Colon (tissue), 2 donors: ENCODE data around the gene CHID1.

Experiments
- FAIRE-seq: peaks from 2 replicates; lab custom pipeline; 2012; peaks lifted over from hg19 to GRCh38; lab: Jason Lieb, UNC
- donor health status: control.
- donor health status: control.

CHID1 gene

GRCh38 chr11:848380-848931 is 62.2 kb downstream of the CHID1 start:
- FAIRE-seq: no peak

GRCh38 chr11:847876-848275 is 62.7 kb downstream of the CHID1 start:
- no peak for FAIRE-seq

GRCh38 chr11:846496-847098 is 64.0 kb downstream of the CHID1 start:
- FAIRE-seq: no peak

- FAIRE-seq: no peak
Observed at GRCh38 chr11:845872-846495, 64.6 kb downstream of the CHID1 start.

- FAIRE-seq: no peak
Observed at GRCh38 chr11:844693-845644, 65.6 kb downstream of the CHID1 start.

- no peak for FAIRE-seq
Observed at GRCh38 chr11:843818-844692, 66.6 kb downstream of the CHID1 start.

GRCh38 chr11:843086-843734 is 67.4 kb downstream of the CHID1 start:
- no peak for FAIRE-seq

- no peak for FAIRE-seq
Observed at GRCh38 chr11:842370-843002, 68.1 kb downstream of the CHID1 start, which contains the start of the genes POLR2L and TSPAN4. TSS of gene POLR2L (minus strand) at chr11:842529. CDS start at chr11:842508, 21 bp downstream. TSS of gene TSPAN4 (plus strand) at chr11:842852. CDS start at chr11:850305, 7,453 bp downstream.

- FAIRE-seq: no peak
Observed at GRCh38 chr11:841981-842369, 68.6 kb downstream of the CHID1 start.

- no peak for FAIRE-seq
Observed at GRCh38 chr11:839875-840617, 70.6 kb downstream of the CHID1 start.

- no peak for FAIRE-seq
Observed at GRCh38 chr11:839280-839623, 71.4 kb downstream of the CHID1 start.

GRCh38 chr11:838441-839279 is 72.0 kb downstream of the CHID1 start:
- no peak for FAIRE-seq

- FAIRE-seq: no peak
Observed at GRCh38 chr11:837990-838307, 72.7 kb downstream of the CHID1 start.

- FAIRE-seq: no peak
Observed at GRCh38 chr11:837189-837989, 73.2 kb downstream of the CHID1 start.

GRCh38 chr11:836700-837099 is 73.9 kb downstream of the CHID1 start:
- FAIRE-seq: no peak

GRCh38 chr11:836274-836673 is 74.3 kb downstream of the CHID1 start:
- no peak for FAIRE-seq

- FAIRE-seq: no peak
Observed at GRCh38 chr11:834371-835316, 76.0 kb downstream of the CHID1 start.
